GM19239 (cell line): ENCODE data around the gene IFRD2.

ENCODE experiments used
- DNase-seq: peaks from one replicate; pipeline ENCODE4 v3.0.0; 2011; ENCODE audit warnings: low spot score; ENCODE audit not compliant: insufficient read length
- FAIRE-seq: peaks from 2 replicates; lab custom pipeline; 2011; peaks lifted over from hg19 to GRCh38; lab: Jason Lieb, UNC

The IFRD2 gene, protein sequence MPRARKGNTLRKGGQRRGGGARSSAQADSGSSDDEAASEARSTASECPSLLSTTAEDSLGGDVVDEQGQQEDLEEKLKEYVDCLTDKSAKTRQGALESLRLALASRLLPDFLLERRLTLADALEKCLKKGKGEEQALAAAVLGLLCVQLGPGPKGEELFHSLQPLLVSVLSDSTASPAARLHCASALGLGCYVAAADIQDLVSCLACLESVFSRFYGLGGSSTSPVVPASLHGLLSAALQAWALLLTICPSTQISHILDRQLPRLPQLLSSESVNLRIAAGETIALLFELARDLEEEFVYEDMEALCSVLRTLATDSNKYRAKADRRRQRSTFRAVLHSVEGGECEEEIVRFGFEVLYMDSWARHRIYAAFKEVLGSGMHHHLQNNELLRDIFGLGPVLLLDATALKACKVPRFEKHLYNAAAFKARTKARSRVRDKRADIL

GRCh38 chr3:50292159-50293078 is at the start of gene IFRD2:
Gene IFRD2, minus strand, starts transcription at chr3:50292429. Its CDS starts 155 bp downstream, at chr3:50292274.
- FAIRE-seq (peak; percentile 99), DNase-seq (peak; percentile 96)

DNA sequence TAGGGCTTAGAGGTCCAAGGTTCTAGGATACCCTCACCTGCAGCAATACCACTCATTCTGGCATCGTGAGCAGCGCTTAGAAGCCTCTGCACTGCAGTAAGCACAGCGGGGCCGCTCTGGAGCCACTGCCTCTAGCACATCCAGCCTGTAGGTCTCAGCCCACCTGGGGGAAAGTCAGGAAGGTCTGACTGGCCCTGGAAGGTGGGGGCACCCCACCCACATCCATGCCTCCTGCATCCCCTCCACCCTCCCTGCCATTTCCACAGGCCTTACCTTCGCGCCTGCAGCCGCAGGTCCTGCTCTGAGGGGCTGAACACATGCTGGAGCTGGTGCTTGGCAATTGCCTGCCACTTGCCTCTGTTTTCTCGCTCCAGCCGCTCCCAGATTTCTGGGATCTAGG is 49.3 kb upstream of the IFRD2 start:
- no peak for FAIRE-seq

DNA sequence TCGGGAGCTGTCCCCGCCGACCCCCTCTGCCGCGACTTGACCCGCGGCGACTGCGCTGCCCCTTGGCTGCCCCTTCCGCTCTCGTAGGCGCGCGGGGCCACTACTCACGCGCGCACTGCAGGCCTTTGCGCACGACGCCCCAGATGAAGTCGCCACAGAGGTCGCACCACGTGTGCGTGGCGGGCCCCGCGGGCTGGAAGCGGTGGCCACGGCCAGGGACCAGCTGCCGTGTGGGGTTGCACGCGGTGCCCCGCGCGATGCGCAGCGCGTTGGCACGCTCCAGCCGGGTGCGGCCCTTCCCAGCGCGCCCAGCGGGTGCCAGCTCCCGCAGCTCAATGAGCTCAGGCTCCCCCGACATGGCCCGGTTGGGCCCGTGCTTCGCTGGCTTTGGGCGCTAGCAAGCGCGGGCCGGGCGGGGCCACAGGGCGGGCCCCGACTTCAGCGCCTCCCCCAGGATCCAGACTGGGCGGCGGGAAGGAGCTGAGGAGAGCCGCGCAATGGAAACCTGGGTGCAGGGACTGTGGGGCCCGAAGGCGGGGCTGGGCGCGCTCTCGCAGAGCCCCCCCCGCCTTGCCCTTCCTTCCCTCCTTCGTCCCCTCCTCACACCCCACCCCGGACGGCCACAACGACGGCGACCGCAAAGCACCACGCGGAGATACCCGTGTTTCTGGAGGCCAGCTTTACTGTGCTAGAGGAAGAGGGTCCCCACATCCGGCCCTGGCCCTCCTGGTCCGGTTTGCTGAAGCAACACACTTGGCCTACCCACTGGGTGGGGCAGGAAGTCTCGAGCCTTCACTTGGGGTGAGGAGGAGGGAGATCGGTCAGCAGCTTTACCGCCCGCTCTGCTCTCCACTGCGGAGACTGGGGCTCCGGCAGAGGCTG is 48.5 kb upstream of the IFRD2 start, which contains the start of gene RASSF1:
Gene RASSF1 (minus strand): TSS at position 389 of the 882 bp plus-strand sequence. CDS start 31 bp downstream, at position 358.
- FAIRE-seq: peak; percentile 76
- peak; percentile 65 for DNase-seq

More for the DNA sequence above, 49.3 kb upstream of the IFRD2 start:
- no peak for DNase-seq

- FAIRE-seq (no peak), DNase-seq (no peak)
These were observed 47.9 kb upstream of the IFRD2 start for GRCh38 chr3:50340147-50340447.

- DNase-seq (no peak), FAIRE-seq (no peak)
These were observed 47.4 kb upstream of the IFRD2 start for GRCh38 chr3:50339485-50340146.

DNA sequence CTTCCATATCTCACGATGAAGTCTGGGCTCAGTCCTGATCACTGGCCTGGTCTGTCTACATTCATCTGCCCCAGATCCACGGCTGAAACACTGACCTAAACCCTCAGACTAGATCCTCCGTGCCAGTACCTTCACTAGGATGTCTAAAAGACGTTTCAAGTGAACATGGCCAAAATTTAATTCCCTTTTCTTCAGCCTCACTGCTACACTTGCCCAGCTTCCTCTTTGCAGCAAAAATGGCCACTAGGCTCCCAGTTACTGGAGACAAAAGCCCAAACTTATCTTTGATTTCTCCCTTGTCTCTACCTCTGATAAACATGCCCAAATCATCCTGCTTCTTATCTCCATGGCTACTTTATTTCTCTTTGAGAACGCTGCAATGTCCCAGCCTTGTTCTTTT is 46.7 kb upstream of the IFRD2 start:
- no peak for DNase-seq

GRCh38 chr3:50337175-50337861 is 45.1 kb upstream of the IFRD2 start:
- DNase-seq (peak; percentile 94), FAIRE-seq (peak; percentile 99)

More for the DNA sequence above, 46.7 kb upstream of the IFRD2 start:
- peak; percentile 76 for FAIRE-seq

DNA sequence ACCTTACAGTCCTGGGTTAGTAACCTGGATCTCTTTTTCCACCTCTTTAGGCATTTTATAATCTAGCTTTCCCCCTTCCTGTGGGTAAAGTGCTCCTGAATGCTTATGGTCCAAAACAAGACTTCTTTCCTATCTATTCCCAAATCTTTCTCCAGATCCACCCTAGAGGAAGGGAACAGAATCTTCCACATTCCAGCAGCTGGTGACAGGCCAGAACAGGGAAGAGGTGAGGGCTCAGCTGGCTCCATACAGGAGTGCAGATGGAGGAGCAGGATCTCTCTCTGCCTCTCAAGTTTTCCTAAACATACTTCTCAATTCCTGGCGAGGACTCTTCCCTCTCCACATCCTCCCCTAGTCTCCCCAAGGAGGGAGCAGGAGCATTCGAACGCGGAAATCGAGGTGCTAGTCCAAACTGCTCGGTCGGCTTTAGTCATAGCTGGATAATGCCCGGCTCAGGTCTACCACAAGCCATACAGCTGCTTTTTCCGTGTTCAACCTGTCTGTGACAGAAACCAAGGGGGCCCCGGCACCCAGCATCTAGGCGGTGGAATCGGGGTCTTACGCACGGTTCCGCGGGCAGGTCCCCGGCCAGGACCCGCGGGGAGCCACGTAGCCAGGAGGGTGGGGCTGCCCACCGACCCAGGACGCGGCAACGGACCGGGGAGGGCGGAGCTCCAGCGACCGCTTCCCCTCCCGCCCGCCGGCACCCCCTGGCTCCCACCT is 44.4 kb upstream of the IFRD2 start:
- peak; percentile 74 for FAIRE-seq

DNA sequence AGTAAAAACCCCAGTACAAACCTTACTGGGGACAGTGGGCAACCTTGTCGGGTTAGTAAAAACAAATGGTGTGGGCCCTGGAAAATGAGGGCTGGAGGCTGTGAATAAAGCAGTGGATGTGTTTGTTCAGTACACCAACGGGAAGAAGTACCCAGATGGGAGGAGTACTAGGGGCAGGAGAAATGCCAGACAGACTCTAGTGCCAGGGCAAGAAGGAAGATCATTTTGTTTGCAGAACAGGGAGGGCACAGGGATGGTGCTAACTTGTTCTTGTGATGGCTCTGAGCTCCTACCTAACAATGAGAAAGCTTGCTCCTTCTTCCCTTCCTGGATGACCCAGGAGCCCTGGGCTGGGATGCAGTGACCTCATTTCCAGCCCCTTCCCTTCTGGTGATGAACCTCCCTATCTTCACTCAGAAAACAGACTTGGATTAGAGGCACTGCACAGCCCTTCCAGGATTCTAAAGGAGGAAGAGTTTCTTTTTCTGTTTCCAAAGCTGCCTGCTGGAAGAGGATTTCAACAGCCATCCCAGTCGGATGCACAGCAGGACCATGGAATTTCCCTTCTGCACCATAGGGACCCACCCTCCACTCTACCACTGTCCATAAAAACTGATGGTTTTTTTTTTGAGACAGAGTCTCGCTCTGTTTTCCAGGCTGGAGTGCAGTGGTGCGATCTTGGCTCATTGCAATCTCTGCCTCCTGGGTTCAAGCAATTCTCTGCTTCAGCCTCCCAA is 42.3 kb upstream of the IFRD2 start:
- no peak for DNase-seq
- no peak for FAIRE-seq

More for the DNA sequence above, 44.4 kb upstream of the IFRD2 start:
- DNase-seq: no peak

GRCh38 chr3:50333744-50334328 is 41.6 kb upstream of the IFRD2 start:
- FAIRE-seq (no peak), DNase-seq (no peak)

GRCh38 chr3:50331364-50331907 is 39.2 kb upstream of the IFRD2 start:
- DNase-seq (no peak), FAIRE-seq (no peak)

- no peak for FAIRE-seq
- DNase-seq: no peak
These were observed 38.1 kb upstream of the IFRD2 start for GRCh38 chr3:50330330-50330729.

- FAIRE-seq: peak; percentile 99
- peak; percentile 94 for DNase-seq
These were observed 35.9 kb upstream of the IFRD2 start, which contains the start of gene TUSC2 for GRCh38 chr3:50327943-50328691. Gene TUSC2, minus strand, starts transcription at chr3:50328223. Its CDS starts 124 bp downstream, at chr3:50328099.

GRCh38 chr3:50327129-50327528 is 34.9 kb upstream of the IFRD2 start:
- no peak for DNase-seq
- FAIRE-seq: peak; percentile 18

DNA sequence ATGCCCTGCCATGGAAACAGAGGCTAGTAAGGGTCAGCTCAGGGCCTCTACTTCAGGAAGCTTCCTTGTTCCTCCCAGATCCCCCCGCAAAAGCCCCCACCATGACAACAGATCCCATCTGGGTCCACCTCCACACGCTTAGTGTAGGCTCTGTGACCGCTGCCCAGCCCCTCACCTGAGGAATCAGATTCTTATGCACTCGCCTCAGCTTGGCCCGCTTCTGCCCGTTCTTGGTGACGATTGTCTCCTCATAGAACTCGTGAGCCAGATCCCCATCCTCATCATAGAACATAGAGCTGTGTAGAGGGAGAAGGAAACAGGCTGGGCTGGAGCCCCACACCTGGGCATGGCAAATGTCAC is 33.9 kb upstream of the IFRD2 start:
- FAIRE-seq: no peak
- DNase-seq: no peak

DNA sequence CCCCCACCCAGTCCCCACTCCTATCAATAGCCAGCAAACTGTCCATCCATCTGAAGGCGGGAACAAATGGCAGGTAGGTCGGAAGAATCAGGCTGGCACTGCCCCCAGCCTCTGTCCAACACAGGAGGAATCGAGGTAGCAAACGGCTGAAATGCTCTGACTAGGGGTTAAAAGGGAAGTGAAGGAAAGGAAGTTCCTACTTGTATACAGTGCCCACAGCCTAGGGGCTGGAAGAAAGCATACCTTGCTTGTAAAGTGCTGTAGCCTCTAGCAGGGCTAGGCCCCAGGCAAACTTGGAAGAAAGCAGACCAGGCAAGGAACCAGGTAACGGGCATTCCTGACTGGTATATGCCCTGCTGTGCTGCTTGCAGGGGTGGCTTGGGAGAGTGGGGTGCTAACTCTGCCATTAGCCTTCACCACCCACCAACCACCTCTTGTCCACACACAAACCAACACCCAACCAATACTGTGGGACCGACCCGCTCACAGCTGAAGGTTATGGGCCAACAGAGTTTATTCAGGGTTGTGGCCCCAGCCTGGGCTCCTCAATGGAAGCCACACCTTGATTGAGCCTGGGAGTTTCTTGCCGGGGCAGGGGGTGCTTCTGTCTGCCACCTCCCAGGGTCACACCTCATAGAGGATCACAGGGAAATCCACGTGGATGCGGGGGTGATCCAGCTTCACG is 33.4 kb upstream of the IFRD2 start:
- FAIRE-seq (no peak), DNase-seq (no peak)
